Stimulated activated CD8-positive, alpha-beta memory T cell treated with anti-CD3 and anti-CD28 coated beads, Interleukin-2, amount 100 ng/mL, for 48 hours (primary cell): ENCODE results near the gene OGDH.

Experiments
- DNase-seq, 2 donors: peaks; one replicate each; pipeline ENCODE4 v3.0.0-alpha.2; 2020; ENCODE audit warnings: low read depth in 2 of 2

The OGDH gene

GRCh38 chr7:44618045-44618444, 11.6 kb downstream of the OGDH start:
- DNase-seq = no peak

DNA sequence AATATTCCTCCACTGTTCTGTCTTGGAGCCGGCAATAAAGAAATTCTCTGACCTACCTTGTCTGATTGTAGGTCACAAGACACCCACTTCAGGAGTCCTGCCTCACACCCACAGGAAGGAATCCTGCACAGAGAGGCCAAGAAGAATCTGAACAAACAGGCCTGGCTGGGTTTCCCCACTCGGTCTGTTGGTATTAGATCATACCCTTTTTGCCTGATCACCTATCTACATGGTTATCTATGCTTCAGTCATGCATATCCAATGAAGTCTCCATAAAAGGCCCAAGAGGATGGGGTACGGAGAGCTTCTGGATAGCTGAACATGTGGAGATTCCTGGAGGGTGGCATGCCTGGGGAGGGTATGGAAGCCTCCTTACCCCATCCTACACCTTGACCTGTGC, 12.3 kb downstream of the OGDH start:
- no peak for DNase-seq

DNA sequence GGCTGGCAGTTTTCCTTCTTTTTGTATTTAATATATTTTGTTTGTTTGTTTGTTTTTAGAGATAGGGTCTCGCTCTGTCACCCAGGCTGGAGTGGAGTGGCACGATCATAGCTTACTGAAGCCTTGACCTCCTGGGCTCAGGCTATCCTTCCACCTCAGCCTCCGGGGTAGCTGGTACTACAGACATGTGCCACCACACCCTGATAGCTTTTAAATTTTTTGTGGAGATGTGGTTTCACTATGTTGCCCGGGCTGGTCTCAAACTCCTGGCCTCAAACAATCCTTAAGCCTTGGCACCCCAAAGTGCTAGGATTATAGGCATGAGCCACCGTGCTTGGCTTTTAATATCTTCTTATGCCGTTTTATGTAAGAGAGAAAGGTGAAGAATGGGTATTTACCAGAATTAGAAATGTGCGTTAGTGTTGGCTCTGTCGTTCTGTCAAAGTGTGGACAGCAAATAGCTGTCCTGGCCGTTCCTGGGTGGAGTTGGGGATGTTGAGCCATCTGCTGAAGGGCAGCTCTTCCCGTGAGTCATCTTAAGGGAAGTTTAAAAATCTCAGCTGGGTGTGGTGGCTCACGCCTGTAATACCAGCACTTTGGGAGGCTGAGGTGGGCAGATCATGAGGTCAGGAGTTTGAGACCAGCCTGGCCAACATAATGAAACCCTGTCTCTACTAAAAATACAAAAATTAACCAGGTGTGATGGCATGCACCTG, 14.8 kb downstream of the OGDH start:
- DNase-seq = no peak

DNA sequence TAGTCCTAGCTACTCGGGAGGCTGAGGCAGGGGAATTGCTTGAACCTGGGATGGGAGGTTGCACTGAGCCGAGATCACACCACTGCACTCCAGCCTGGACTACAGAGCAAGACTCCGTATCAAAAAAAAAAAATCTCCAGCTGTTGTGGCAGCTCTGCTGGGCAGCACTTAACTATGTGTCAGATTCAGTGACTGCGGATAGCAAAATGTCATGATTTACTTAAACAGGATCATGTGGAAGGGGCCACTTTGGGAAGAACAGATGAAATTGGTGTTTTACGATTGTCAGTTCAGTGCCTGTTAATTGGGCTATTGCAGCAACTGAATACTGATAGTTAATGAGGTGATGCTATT, 15.3 kb downstream of the OGDH start:
- DNase-seq = no peak

GRCh38 chr7:44622342-44623151, 16.1 kb downstream of the OGDH start:
- DNase-seq = no peak

DNA sequence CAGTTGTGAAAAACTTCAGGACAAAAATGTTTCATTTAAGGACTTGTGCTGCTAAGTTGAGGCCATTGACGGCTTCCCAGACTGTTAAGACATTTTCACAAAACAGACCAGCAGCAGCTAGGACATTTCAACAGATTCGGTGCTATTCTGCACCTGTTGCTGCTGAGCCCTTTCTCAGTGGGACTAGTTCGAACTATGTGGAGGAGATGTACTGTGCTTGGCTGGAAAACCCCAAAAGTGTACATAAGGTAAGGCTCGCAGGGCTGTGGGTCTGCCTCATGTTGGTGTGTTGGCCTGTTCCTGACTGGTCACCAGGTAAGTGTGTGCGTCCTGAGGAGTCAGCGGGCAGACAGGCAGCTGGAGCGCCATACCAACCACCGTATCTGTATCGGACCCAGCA, 17.9 kb downstream of the OGDH start:
- DNase-seq = no peak

DNA sequence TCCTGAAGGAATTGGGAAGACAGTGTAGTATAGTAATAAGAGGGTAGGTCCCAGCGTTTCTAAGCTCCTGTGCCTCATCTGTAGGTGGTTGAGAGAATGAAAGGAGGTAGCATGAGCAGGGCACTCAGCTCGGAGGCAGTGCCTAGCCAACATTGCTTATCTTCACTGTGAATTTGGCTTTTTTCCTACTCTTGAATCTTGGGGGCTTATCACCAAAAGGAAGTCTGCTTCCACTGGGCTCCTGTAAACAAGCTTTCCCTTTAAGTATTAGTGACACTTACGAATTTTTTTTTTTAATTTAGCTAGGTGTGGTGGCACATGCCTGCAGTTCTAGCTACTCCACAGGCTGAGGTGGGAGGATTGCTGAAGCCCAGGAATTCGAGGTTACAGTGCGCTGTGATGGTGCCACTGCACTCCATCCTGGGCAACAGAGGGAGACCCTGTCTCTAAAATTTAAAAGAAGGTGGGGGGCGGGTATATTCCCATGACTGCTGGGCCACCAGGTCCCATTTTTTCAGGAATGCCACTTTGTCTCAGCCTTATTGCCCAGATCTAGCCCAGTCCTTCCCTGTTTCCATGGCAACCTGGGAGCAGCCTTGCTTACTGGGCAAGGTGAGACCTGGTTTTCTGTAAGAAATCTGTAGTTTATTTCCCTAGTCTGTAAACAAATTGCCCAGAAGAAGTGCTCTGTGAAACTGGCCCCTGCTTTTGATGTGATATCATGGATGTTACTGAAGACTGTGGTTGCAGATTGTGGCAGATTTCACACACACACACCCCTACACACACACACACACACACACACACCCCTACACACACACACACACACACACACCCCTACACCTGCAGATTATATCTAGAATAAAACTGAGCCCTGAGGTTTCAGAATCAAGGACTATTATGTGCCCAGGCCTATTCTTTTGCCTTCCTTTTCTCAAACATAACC, 19.4 kb downstream of the OGDH start:
- DNase-seq = no peak

DNA sequence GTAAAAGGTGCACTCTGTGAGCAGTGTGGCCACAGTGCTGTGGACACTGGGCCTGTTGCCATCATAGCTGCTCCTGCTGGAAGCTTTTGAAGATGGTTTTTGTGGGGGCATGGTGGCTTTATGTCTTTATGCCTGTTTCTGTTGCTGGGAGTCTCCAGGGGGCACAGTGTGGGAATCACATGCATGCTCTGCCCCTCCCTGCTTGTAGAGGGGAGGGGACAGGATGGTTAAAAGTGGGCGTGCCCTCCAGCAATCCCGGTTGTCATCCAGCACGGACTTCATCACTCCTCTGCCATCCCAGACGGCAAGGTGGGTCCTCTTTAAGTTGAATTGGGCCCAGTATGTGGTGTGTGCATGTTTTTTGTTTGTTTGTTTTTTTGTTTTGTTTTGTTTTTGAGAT, 20.2 kb downstream of the OGDH start:
- DNase-seq = no peak

- no peak for DNase-seq
These were observed 23.5 kb downstream of the OGDH start for GRCh38 chr7:44629829-44630522.

- no peak for DNase-seq
These were observed 24.5 kb downstream of the OGDH start for GRCh38 chr7:44630792-44631457.

DNA sequence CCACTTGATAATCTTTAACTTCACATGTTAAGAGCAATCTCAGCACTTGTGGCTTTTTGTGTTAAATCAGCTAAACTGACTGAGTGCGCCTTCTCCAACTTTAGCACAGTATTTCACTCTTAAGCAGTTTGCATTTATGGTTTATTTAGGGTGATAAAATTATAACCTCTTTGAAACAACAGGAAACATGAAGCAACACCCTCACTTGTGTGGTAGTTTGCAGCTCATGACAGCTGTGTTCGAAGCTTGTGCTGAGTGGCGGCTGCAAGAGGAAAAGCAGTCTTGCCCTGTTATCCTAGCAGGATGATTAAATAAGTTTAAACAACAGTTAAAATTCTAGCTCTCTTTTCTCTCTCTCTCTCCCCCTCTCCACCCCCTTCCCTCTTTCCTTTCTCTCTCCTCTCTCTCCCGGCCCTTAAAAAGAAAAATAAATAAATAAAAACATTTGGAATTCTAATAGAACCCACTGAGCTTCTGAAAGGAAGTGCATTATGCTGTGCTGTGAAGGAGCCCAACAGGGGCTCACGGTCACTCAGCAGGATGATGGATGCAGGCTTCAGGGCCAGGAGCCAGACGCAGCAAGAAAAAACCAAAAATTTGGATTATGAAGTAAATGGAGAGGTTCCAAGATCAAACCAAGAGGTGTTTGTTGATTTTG, 25.2 kb downstream of the OGDH start:
- DNase-seq = no peak

- no peak for DNase-seq
These were observed 25.8 kb downstream of the OGDH start for GRCh38 chr7:44632196-44632595.

DNA sequence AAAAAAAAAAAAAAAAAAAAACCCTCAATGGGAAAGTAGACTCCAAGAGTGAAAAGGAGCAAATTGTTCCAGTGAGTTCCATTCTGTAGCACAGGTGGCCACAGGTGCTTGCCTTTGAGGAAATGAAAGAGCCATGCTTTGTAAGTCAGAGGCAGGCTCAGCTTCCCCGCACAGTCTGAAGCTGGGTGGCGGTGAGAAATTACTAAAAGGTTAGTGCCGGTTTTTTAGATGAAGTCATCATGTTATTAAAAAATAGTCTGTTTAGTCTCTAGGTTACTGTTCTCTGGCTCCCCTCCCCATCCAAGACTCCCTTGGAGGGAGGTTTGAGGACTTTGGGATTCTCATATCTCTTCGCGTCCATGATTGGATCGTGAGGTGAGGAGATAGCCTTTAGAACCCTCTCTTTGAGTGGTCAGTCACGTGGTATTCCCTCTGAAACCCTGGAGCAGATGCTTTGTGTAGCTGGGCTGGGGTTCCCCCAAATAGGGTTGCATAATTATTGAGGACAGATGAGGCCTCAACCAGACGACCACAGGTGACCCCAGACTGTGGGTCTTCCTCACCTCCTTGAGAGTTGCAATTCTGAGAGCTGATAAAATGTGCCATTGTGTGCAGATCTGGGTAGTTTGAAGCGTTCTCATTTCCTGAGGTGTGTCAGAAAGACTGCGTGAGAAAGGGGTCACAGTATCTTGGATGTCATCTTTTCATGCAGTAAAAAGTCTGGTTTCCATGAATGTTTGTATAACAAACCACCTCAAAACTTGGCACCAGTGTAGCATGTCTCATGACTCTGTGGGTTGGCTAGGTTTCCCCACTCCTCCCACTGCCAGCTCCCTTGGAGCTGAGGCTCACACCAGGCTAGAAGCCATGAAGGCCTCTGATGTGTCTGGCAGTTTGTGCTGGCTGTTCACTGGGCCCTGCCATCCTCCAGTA, 27.1 kb downstream of the OGDH start:
- DNase-seq = peak in 1 of 2 donors; percentile 42

DNA sequence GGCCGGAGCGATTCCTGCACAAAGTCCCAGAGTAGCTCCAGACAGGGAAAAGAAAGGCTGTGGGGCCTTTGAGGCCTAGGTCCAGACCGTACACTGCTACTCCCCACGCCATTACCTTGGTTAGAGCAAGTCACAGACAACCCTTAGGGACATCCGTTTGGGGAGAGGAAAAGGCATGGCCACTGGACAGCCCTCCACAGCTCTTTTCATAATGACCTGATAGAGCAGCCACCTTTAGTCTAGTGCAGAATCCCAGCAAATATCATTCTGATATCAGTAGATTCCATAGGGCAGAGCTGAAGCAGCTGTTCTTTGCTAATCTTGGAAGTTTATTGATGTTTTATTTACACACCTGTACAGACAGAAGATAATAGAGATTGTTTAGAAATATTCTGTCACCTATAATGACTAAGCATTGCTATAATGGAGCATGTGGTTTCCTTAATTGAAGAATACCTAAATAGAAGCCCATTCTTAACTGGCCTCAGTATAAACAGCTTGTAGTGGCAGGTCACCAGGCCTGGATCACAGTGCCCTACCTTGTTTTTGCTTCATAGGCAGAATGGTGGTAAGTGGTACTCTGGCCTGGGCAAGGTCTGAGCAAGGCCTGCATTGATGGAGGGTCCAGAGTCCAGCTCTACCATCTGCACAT, 27.9 kb downstream of the OGDH start:
- DNase-seq = no peak

GRCh38 chr7:44634839-44635591, 28.6 kb downstream of the OGDH start:
- no peak for DNase-seq

- no peak for DNase-seq
These were observed 29.7 kb downstream of the OGDH start for GRCh38 chr7:44636041-44636584.

DNA sequence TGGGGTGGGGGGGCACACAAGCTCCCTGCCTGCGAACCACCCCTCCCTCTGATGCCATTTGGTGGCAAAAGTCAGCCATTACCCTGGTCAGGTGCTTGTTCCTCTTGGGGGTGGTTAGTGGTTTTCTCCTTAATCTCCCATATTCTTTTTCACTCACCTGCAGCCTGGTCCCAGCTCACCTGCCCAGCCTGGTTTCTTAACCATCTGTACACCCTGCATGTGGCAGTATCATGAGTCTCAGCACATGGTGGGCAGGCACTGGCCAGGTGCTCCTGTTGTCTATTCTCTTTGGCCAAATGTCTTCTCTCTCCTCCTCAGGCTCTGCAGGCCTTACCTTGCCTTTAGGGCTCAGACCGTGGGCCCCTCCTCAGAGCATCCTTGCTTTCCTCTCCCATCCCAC, 30.5 kb downstream of the OGDH start:
- no peak for DNase-seq
